HepG2 (cell line): Measurements from ENCODE around the gene PEAK3. TPM values are rescaled to one million over a fixed set of nuclear protein-coding genes. Genes with fewer than 3 reads are reported as not detected.

Experiments
- ATAC-seq: fragments of 200-7000 bp; cut with Tn5 transposase; 3 replicates; pipeline ENCODE4 v1.9.1; 2020; ENCODE audit warnings: mild to moderate bottlenecking, moderate library complexity
- BruUV-seq: library from RNA; stranded (reverse); fragments of 400-500 nt; replicated peaks from 2 replicates; lab custom pipeline; 2021; lab: Mats Ljungman, UMichigan
- CTCF ChIA-PET: fragments of 300-600 bp; formaldehyde crosslinking; extraction: SDS; loops from one replicate; lab custom pipeline; 2021; ENCODE audit warnings: low total read pairs, inconsistent platforms, low intra/inter-chr PET ratio; lab: Yijun Ruan, JAX
- POLR2A ChIA-PET: fragments of 350-600 bp; sonication (Branson Sonifier 250); formaldehyde crosslinking; loops from one replicate; lab custom pipeline; 2020; ENCODE audit warnings: antibody characterized with exemption, inconsistent platforms; lab: Yijun Ruan, JAX
- DNase-seq: peaks from one replicate; pipeline ENCODE4 v3.0.0-alpha.2; 2015; ENCODE audit warnings: low spot score
- FAIRE-seq: peaks from 3 replicates; lab custom pipeline; 2011; peaks lifted over from hg19 to GRCh38; lab: Jason Lieb, UNC
- H2AFZ ChIP-seq: one replicate; pipeline ENCODE4 v1.6.1; 2011; ENCODE audit warnings: low read length, inconsistent platforms
- H3K27ac ChIP-seq: fragments of 300-600 bp; 3 replicates; pipeline ENCODE4 v1.8.0; 2011; ENCODE audit warnings: mixed run types, mild to moderate bottlenecking, mixed read lengths, low read length, inconsistent platforms; ENCODE audit not compliant: insufficient read depth; ENCODE audit errors: extremely low read length
- H3K27me3 ChIP-seq, 2 experiments: fragments of 200-600 bp in 1 of 2; 2 replicates in 1 of 2; 3 replicates in 1 of 2; pipeline versions ENCODE4 v1.6.0 to v1.8.0; 2011; ENCODE audit warnings: low read length in 2 of 2, mild to moderate bottlenecking in 2 of 2, moderate library complexity in 2 of 2, inconsistent platforms in 1 of 2; ENCODE audit not compliant: insufficient read depth in 2 of 2, control insufficient read depth in 1 of 2
- H3K36me3 ChIP-seq, 2 experiments: fragments of 200-600 bp in 1 of 2; replicated peaks in 1 of 2; 2 replicates in 1 of 2; 3 replicates in 1 of 2; pipeline versions ENCODE4 v1.5.1 to v1.8.0; 2011; ENCODE audit warnings: low read length in 2 of 2, inconsistent platforms in 1 of 2; ENCODE audit not compliant: insufficient read depth in 2 of 2, control insufficient read depth in 1 of 2
- H3K4me1 ChIP-seq: 2 replicates; pipeline ENCODE4 v1.5.1; 2012; ENCODE audit warnings: low read length, inconsistent platforms; ENCODE audit not compliant: insufficient read depth
- H3K4me2 ChIP-seq: 2 replicates; pipeline ENCODE4 v1.6.0; 2011; ENCODE audit warnings: low read depth, low read length, inconsistent platforms
- H3K4me3 ChIP-seq, 3 experiments: fragments of 200-600 bp in 1 of 3; sonication (generic), shearing (Covaris generic) in 1 of 3; replicated peaks in 1 of 3; 2 replicates each; pipeline ENCODE4 v1.5.1; 2011 to 2016; ENCODE audit warnings: low read length in 3 of 3, inconsistent platforms in 2 of 3, low read depth in 2 of 3, mild to moderate bottlenecking in 2 of 3, control low read depth in 1 of 3, mixed read lengths in 1 of 3; ENCODE audit not compliant: insufficient read depth in 1 of 3
- H3K79me2 ChIP-seq: one replicate; pipeline ENCODE4 v1.6.1; 2011; ENCODE audit warnings: low read length, inconsistent platforms; ENCODE audit not compliant: insufficient read depth
- H3K9ac ChIP-seq: 2 replicates; pipeline ENCODE4 v1.6.0; 2011; ENCODE audit warnings: mild to moderate bottlenecking, low read depth, low read length, inconsistent platforms; ENCODE audit not compliant: insufficient read depth
- H3K9me3 ChIP-seq: 2 replicates; pipeline ENCODE4 v1.5.1; 2012; ENCODE audit warnings: mild to moderate bottlenecking, low read length
- H4K20me1 ChIP-seq: 2 replicates; pipeline ENCODE4 v1.6.0; 2011; ENCODE audit warnings: inconsistent platforms, mild to moderate bottlenecking, low read length, moderate library complexity; ENCODE audit not compliant: insufficient read depth
- AGO1 ChIP-seq: fragments of 200-400 bp; formaldehyde crosslinking; IDR thresholded peaks from 2 replicates; pipeline ENCODE4 v1.6.1; 2017; ENCODE audit warnings: mild to moderate bottlenecking, low read depth, low read length, moderate library complexity; ENCODE audit not compliant: poor library complexity, severe bottlenecking
- POLR2A ChIP-seq, 2 experiments: IDR thresholded peaks; 2 replicates each; pipeline ENCODE4 v1.6.1; 2011; ENCODE audit warnings: low read depth in 2 of 2, low read length in 2 of 2, mild to moderate bottlenecking in 1 of 2, moderate library complexity in 1 of 2; ENCODE audit not compliant: insufficient read depth in 1 of 2
- ZFP36 ChIP-seq: fragments of 150-350 bp; IDR thresholded peaks from 2 replicates; pipeline ENCODE4 v1.6.1; 2018; ENCODE audit warnings: borderline replicate concordance, low read length, low read depth; ENCODE audit not compliant: partially characterized antibody
- ZFP91 ChIP-seq: sonication (generic); formaldehyde crosslinking; IDR thresholded peaks from 2 replicates; pipeline ENCODE4 v1.9.0; 2022; ENCODE audit warnings: missing genetic modification reagents, mild to moderate bottlenecking, borderline replicate concordance
- ZKSCAN1 ChIP-seq: fragments of 150-350 bp; IDR thresholded peaks from 2 replicates; pipeline ENCODE4 v1.6.1; 2014; ENCODE audit warnings: low read length
- ZMYM3 ChIP-seq: sonication (generic); formaldehyde crosslinking; IDR thresholded peaks from 2 replicates; pipeline ENCODE4 v1.5.1; 2020; ENCODE audit warnings: mild to moderate bottlenecking, missing genetic modification reagents
- ZNF644 ChIP-seq: IDR thresholded peaks from 2 replicates; pipeline ENCODE4 v1.6.1; 2016; ENCODE audit warnings: low read depth
- WGBS: methylation state at CpG from one replicate; pipeline ENCODE4 v1.1.6; 2017; ENCODE audit warnings: low lambda C conversion rate; 5-methylcytosine and 5-hydroxymethylcytosine counted together
- in situ Hi-C: cut with HindIII; loops from 2 replicates; pipeline ENCODE4 v1.10.0; 2017; ENCODE audit warnings: low pct_unique_long_range_greater_than_20kb; ENCODE audit not compliant: extremely low pct_ligation_motif_present
- intact Hi-C: fragments of 100-400 bp; cut with micrococcal nuclease; formaldehyde crosslinking; loops from one replicate; pipeline ENCODE4 v1.10.0; 2022; ENCODE audit not compliant: unreplicated experiment
- polyA plus RNA-seq, 8 experiments: library from polyadenylated mRNA; depleted of rRNA in 3 of 8; stranded (reverse) in 7 of 8; unstranded in 1 of 8; fragments of >200 nt; fragmentation: Illumina TruSeq in 4 of 8; extraction: Trizol in 4 of 8; gene quantifications; 2 replicates each; pipeline versions ENCODE4 v1.2.1 to v1.2.3, GENCODE V29; 2011 to 2016; ENCODE audit warnings: low read depth in 4 of 8, missing spikeins in 1 of 8, mixed read lengths in 1 of 8; ENCODE audit not compliant: insufficient read depth in 1 of 8
- total RNA-seq, 5 experiments: library from RNA; depleted of rRNA; stranded (reverse); fragments of >200 nt; fragmentation: Illumina TruSeq; extraction: Trizol; gene quantifications; 2 replicates each; pipeline ENCODE4 v1.2.3, GENCODE V29; 2016; ENCODE audit warnings: low read depth in 1 of 5

PEAK3 gene
- total and polyA plus RNA-seq, 2 of the 13 experiments (the other 11 are each of a cell fraction or from before 2014, with no cell fraction given), result not detected

- Histone ChIP-seq H3K4me3 (0 out of 6 replicates have a peak overlapping the region, but pooled peaks of 1 of the 3 experiments have one; percentile 56), H2AFZ (no peak overlapping the region), H3K36me3 (peaks cover 4 to 17% of the 10 kb centered on the region in 2 experiments; a peak in 4 of 5 replicates), H4K20me1 (peaks cover 58% of the 10 kb centered on the region), H3K27me3 (no peaks in the 10 kb centered on the region), H3K9ac (peak overlapping the region; percentile 7; the same call in 1 of the 2 replicates), H3K9me3 (no peaks in the 10 kb centered on the region), H3K4me2 (peak overlapping the region; percentile 63), H3K79me2 (peaks cover 33% of the 10 kb centered on the region), H3K27ac (no peak overlapping the region), H3K4me1 (peaks cover 40% of the 10 kb centered on the region)
- in situ Hi-C loops, result no loop called here
- POLR2A ChIA-PET, result interaction anchor here (1.3 to 1.7 kb wide), 2 partner anchors 11 to 123 kb away, joined by 3 to 7 read pairs; partner anchors contain the start of gene AP3D1
- CTCF ChIA-PET, result interaction anchor here (1.1 to 1.7 kb wide), 4 partner anchors 20 to 41 kb away, joined by 3 to 17 read pairs (median 14); partner anchors contain the start of genes PLEKHJ1 and SF3A2
- WGBS, result 95% methylated on average over 9 of the region's 9 CpGs
- FAIRE-seq (no peak), DNase-seq (no peak), ATAC-seq (no peak)
- intact Hi-C loops, result loop anchor here (5.0 kb wide), 1 partner anchor 37 kb away; the partner anchor contains the start of genes PLEKHJ1 and SF3A2
- TF ChIP-seq ZNF644 (CRISPR knock-in tag) (no peak), ZMYM3 (CRISPR knock-in tag) (peak; percentile 64; the same call in 1 of the 2 replicates), ZFP91 (CRISPR knock-in tag) (no peak), POLR2A (IDR thresholded peaks at IDR 0.05; ENCODE audit: insufficient read depth in 1 of 2, low read depth in 2 of 2, low read length in 2 of 2) (peak in 1 of 2 experiments; percentile 38; a peak in 1 of 4 replicates), AGO1 (no peak), ZFP36 (peak; percentile 34), ZKSCAN1 (peak; percentile 89)
- BruUV-seq, result no TSS peak
Measured at GRCh38 chr19:2274185-2274711, 7.7 kb downstream of the PEAK3 start.
